ENCODE results near the gene MSI1.

Gene MSI1

GRCh38 chr12:120376934-120377572 lies 8.1 kb upstream of the MSI1 start:
- DNase-seq = no peak

- no peak for DNase-seq
Observed at GRCh38 chr12:120376416-120376815, 7.5 kb upstream of the MSI1 start.

- DNase-seq = no peak
Observed at GRCh38 chr12:120376009-120376408, 7.0 kb upstream of the MSI1 start.

GRCh38 chr12:120373683-120374082 lies 4.7 kb upstream of the MSI1 start:
- DNase-seq = no peak

- DNase-seq = no peak
Observed at GRCh38 chr12:120370343-120371243, 1.6 kb upstream of the MSI1 start.

- DNase-seq = no peak
Observed at GRCh38 chr12:120369603-120370342, 809 bp upstream of the MSI1 start.

- no peak for DNase-seq
Observed at GRCh38 chr12:120367924-120368788, 808 bp downstream of the MSI1 start.

- no peak for DNase-seq
Observed at GRCh38 chr12:120367233-120367923, 1.6 kb downstream of the MSI1 start.

- DNase-seq = no peak
Observed at GRCh38 chr12:120366845-120367232, 2.1 kb downstream of the MSI1 start.

GRCh38 chr12:120366341-120366705 lies 2.6 kb downstream of the MSI1 start:
- no peak for DNase-seq

- no peak for DNase-seq
Observed at GRCh38 chr12:120365675-120366340, 3.2 kb downstream of the MSI1 start.

GRCh38 chr12:120364487-120364886 lies 4.5 kb downstream of the MSI1 start:
- DNase-seq = no peak

GRCh38 chr12:120363274-120363855 lies 5.6 kb downstream of the MSI1 start:
- DNase-seq = no peak

- DNase-seq = no peak
Observed at GRCh38 chr12:120362516-120363273, 6.3 kb downstream of the MSI1 start.

GRCh38 chr12:120361506-120362208 lies 7.3 kb downstream of the MSI1 start:
- no peak for DNase-seq

GRCh38 chr12:120359128-120359527 lies 9.8 kb downstream of the MSI1 start:
- DNase-seq = no peak

- DNase-seq = no peak
Observed at GRCh38 chr12:120358412-120359100, 10.4 kb downstream of the MSI1 start.

GRCh38 chr12:120357104-120357503 lies 11.9 kb downstream of the MSI1 start:
- DNase-seq = no peak

- DNase-seq = peak; percentile 67
Observed at GRCh38 chr12:120356567-120357030, 12.4 kb downstream of the MSI1 start.

Measured in suppressor macrophage treated with lipopolysaccharide for 4 hours (primary cell).